COLO829 (cell line): ENCODE results near the gene HHAT.
"Not testable (repeated sequence)": the region's sequence is repeated elsewhere in the genome, so short reads cannot be mapped to it uniquely, and the experiment has no call there.

Experiments used
- DNase-seq: peaks from one replicate; pipeline ENCODE4 v3.0.0; 2012; ENCODE audit warnings: low spot score

Gene HHAT

GRCh38 chr1:210397252-210397651 lies 68.5 kb downstream of the HHAT start:
- DNase-seq: no peak

GRCh38 chr1:210397681-210398080 lies 69.0 kb downstream of the HHAT start:
- DNase-seq: no peak

- DNase-seq: no peak
Observed at GRCh38 chr1:210398466-210398865, 69.8 kb downstream of the HHAT start.

GRCh38 chr1:210400043-210400840 lies 71.5 kb downstream of the HHAT start:
- DNase-seq: peak; percentile 93

GRCh38 chr1:210402560-210402959 lies 73.9 kb downstream of the HHAT start:
- DNase-seq: no peak

DNA sequence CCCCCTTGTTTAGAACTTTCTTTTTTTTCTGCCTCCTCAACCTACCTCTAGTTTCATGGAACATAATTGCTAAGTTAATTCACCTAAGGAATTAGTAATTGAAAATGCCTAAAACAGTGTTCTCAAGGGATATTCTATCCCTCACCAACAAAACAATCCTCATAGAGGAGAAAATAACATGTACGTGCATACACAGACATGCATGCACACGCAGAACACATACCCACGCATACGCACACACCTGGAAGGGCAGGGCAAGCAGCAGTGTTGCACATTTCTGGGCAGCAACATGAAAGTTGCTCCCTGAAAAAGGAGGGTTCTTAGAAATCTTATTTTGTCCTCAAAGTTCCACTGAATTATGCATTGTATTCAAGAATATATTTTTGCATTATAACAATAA lies 76.6 kb downstream of the HHAT start:
- no peak for DNase-seq

GRCh38 chr1:210406341-210406740 lies 77.6 kb downstream of the HHAT start:
- not testable (repeated sequence) for DNase-seq

GRCh38 chr1:210407207-210407886 lies 78.6 kb downstream of the HHAT start:
- DNase-seq: peak; percentile 88

DNA sequence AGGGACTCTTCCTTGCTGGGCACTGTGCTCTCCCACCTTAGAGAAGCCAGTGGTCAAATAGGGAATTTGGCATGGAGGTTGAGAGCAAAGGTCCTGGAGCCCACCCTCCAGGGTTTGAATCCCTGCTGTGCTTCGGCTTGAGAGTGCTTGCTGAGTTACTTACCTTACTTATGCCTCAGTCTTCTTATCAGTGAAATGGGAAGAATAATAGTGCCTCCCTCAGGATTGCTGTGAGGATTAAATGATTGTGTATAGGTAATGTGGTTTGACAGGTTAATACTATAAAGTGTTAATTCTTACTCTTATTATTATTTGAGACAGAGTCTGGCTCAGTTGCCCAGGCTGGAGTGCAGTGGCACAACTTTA lies 79.2 kb downstream of the HHAT start:
- DNase-seq: no peak

DNA sequence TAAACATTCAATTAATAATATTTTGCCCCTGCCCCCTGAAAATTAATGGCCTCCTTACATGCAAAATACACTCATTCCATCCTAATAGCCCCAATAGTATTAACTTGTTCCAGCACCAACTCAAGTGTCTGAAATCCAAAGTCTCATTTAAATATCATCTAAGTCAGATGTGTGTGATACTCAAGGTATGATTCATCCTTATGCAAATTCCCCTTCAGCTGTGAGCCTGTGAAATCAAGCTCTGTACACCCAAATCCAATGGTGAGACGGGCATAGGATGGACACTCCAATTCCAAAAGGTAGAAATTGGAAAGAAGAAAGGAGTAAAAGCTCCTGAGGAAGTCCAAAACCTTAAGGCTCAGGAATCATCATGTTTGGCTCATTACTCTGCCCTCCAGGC lies 83.5 kb downstream of the HHAT start:
- DNase-seq: no peak

DNA sequence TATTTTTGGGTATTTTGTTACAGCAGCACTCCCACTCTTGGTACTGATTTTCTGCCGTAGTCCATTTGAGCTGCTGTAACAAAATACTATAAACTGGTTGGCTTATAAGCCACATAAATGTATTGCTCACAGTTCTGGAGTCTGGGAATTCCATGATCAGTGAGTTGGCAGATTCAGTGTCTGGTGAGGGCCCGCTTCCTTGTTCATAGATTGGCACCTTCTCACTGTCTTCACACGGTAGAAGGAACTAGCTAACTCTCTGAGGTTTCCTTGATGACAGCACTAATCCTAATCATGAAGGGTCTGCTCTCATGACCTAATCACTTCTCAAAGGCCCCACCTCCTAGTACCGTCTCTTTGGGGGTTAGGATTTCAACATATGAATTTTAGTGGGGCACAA lies 85.2 kb downstream of the HHAT start:
- no peak for DNase-seq

- DNase-seq: no peak
Observed at GRCh38 chr1:210415846-210416448, 87.2 kb downstream of the HHAT start.

DNA sequence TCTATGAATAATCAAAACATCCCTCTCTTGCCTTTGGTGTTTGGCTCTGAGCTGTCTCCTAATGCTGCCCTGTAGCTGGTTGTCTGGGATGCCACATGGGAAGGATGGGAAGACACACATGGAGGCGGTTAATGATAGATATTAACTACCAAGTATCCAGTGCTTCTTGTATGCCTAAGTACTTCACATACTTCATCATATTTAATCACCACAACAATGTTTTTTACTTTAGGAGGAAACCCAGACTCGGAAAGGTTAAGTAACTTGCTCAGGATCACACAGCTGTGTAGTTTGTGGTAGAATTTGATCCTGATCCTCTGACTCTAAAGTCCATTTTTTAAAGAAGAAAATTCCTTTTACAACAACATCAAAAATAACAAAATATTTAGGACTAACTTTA lies 88.0 kb downstream of the HHAT start:
- no peak for DNase-seq

DNA sequence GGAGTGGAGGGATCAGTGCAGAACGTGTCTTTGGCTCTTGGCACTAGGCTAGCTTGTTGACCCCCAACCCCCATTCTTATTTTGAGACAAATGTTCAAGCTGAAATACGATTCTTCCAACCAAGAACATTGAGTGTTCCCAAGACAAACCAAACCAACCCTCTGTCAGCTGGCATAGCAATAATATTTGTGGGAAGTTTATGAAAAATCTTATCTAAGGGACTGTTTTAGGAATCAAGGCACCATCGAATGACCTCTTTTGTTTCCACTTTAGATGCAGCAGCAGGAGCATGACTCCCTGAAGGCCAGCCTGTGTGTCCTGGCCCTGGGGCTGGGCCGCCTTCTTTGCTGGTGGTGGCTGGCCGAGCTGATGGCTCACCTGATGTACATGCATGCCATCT lies 89.2 kb downstream of the HHAT start:
- no peak for DNase-seq

- DNase-seq: no peak
Observed at GRCh38 chr1:210418863-210419650, 90.4 kb downstream of the HHAT start.

DNA sequence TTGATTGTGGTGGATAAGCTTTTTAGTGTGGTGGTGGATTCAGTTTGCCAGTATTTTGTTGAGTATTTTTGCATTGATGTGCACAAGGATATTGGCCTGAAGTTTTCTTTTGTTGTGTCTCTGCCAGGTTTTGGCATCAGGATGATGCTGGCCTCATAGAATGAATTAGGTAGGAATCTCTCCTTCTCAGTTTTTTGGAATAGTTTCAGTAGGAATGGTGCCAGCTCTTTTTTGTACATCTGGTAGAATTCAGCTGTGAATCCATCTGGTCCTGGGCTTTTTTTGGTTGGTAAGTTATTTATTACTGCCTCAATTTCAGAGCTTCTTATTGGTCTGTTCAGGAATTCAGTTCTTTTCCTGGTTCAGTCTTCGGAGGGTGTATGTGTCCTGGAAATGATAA lies 98.0 kb downstream of the HHAT start:
- DNase-seq: not testable (repeated sequence)

DNA sequence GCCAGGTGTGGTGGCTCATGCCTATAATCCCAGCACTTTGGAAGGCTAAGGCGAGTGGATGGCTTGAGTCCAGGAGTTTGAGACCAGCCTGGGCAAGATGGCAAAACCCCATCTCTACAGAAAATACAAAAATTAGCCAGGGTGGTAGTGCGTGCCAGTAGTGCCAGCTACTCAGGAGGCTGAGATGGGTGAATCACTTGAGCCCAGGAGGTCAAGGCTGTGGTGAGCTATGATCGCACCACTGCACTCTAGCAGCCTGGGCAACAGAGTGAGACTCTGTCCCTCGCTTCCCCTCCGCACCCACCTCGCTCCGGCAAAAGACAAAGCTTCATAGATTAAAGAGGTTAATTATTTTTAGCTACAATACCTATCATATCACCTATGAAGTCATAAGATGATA lies 100.0 kb downstream of the HHAT start:
- DNase-seq: no peak

- no peak for DNase-seq
Observed at GRCh38 chr1:210434223-210434622, 105.5 kb downstream of the HHAT start.

GRCh38 chr1:210437111-210437510 lies 108.4 kb downstream of the HHAT start:
- no peak for DNase-seq

- DNase-seq: no peak
Observed at GRCh38 chr1:210437781-210438180, 109.1 kb downstream of the HHAT start.

DNA sequence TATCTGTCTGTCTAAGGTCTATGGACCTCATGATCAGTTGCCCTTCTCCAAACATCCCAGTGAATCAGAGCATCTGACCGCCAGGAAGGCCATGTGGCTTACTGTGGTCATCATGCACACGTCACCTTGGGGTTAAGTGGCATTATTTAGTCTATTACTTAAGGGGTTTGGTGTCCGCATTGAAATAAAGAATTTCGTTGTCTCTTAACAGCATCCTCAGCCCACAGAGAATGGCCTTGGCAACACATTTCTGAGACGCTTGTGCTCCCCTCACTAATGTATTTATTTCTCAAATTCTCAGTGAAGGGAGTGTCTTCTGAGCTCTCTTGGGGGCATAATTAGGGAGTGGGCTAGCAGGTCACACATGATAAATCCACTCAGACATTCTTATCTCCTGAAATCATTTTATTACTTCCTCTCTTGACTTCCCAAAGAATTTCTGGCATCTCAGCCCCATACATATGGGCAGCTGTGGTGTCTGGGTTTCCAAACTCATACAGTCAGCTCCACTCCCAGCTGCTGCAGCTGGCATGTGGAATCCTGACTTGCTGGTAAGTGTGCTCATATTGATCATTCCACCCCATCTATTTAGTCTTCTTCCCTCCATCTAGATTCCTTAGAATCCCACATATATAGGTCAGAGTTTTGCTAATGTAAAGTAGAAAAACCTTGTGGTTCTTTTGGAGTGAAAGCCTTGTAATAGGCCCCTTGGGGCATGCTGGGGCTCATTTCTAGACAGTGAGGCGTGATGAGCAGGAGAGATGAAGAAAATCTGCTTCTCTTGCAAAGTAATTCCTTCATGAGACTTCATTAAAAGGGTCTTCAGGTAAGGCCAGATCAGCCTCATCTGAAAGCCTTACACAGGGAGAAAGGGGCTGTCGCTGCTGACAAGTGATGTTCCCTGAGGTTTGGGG lies 110.5 kb downstream of the HHAT start:
- peak; percentile 76 for DNase-seq
